HepG2 (cell line): Measurements from ENCODE around the gene M1AP. TPM values are rescaled to one million over a fixed set of nuclear protein-coding genes. Genes with fewer than 3 reads are reported as not detected.

Experiments
- ATAC-seq: fragments of 200-7000 bp; cut with Tn5 transposase; 3 replicates; pipeline ENCODE4 v1.9.1; 2020; ENCODE audit warnings: mild to moderate bottlenecking, moderate library complexity
- BruUV-seq: library from RNA; stranded (reverse); fragments of 400-500 nt; replicated peaks from 2 replicates; lab custom pipeline; 2021; lab: Mats Ljungman, UMichigan
- CTCF ChIA-PET: fragments of 300-600 bp; formaldehyde crosslinking; extraction: SDS; loops from one replicate; lab custom pipeline; 2021; ENCODE audit warnings: low total read pairs, inconsistent platforms, low intra/inter-chr PET ratio; lab: Yijun Ruan, JAX
- POLR2A ChIA-PET: fragments of 350-600 bp; sonication (Branson Sonifier 250); formaldehyde crosslinking; loops from one replicate; lab custom pipeline; 2020; ENCODE audit warnings: antibody characterized with exemption, inconsistent platforms; lab: Yijun Ruan, JAX
- DNase-seq: peaks from one replicate; pipeline ENCODE4 v3.0.0-alpha.2; 2015; ENCODE audit warnings: low spot score
- FAIRE-seq: peaks from 3 replicates; lab custom pipeline; 2011; peaks lifted over from hg19 to GRCh38; lab: Jason Lieb, UNC
- H2AFZ ChIP-seq: one replicate; pipeline ENCODE4 v1.6.1; 2011; ENCODE audit warnings: low read length, inconsistent platforms
- H3K27ac ChIP-seq: fragments of 300-600 bp; 3 replicates; pipeline ENCODE4 v1.8.0; 2011; ENCODE audit warnings: mixed run types, mild to moderate bottlenecking, mixed read lengths, low read length, inconsistent platforms; ENCODE audit not compliant: insufficient read depth; ENCODE audit errors: extremely low read length
- H3K27me3 ChIP-seq, 2 experiments: fragments of 200-600 bp in 1 of 2; 2 replicates in 1 of 2; 3 replicates in 1 of 2; pipeline versions ENCODE4 v1.6.0 to v1.8.0; 2011; ENCODE audit warnings: low read length in 2 of 2, mild to moderate bottlenecking in 2 of 2, moderate library complexity in 2 of 2, inconsistent platforms in 1 of 2; ENCODE audit not compliant: insufficient read depth in 2 of 2, control insufficient read depth in 1 of 2
- H3K36me3 ChIP-seq, 2 experiments: fragments of 200-600 bp in 1 of 2; replicated peaks in 1 of 2; 2 replicates in 1 of 2; 3 replicates in 1 of 2; pipeline versions ENCODE4 v1.5.1 to v1.8.0; 2011; ENCODE audit warnings: low read length in 2 of 2, inconsistent platforms in 1 of 2; ENCODE audit not compliant: insufficient read depth in 2 of 2, control insufficient read depth in 1 of 2
- H3K4me1 ChIP-seq: 2 replicates; pipeline ENCODE4 v1.5.1; 2012; ENCODE audit warnings: low read length, inconsistent platforms; ENCODE audit not compliant: insufficient read depth
- H3K4me2 ChIP-seq: 2 replicates; pipeline ENCODE4 v1.6.0; 2011; ENCODE audit warnings: low read depth, low read length, inconsistent platforms
- H3K4me3 ChIP-seq, 3 experiments: fragments of 200-600 bp in 1 of 3; sonication (generic), shearing (Covaris generic) in 1 of 3; replicated peaks in 1 of 3; 2 replicates each; pipeline ENCODE4 v1.5.1; 2011 to 2016; ENCODE audit warnings: low read length in 3 of 3, inconsistent platforms in 2 of 3, low read depth in 2 of 3, mild to moderate bottlenecking in 2 of 3, control low read depth in 1 of 3, mixed read lengths in 1 of 3; ENCODE audit not compliant: insufficient read depth in 1 of 3
- H3K79me2 ChIP-seq: one replicate; pipeline ENCODE4 v1.6.1; 2011; ENCODE audit warnings: low read length, inconsistent platforms; ENCODE audit not compliant: insufficient read depth
- H3K9ac ChIP-seq: 2 replicates; pipeline ENCODE4 v1.6.0; 2011; ENCODE audit warnings: mild to moderate bottlenecking, low read depth, low read length, inconsistent platforms; ENCODE audit not compliant: insufficient read depth
- H3K9me3 ChIP-seq: 2 replicates; pipeline ENCODE4 v1.5.1; 2012; ENCODE audit warnings: mild to moderate bottlenecking, low read length
- H4K20me1 ChIP-seq: 2 replicates; pipeline ENCODE4 v1.6.0; 2011; ENCODE audit warnings: inconsistent platforms, mild to moderate bottlenecking, low read length, moderate library complexity; ENCODE audit not compliant: insufficient read depth
- FOXP1 ChIP-seq, 2 experiments: fragments of 450-650 bp in 1 of 2; IDR thresholded peaks; 2 replicates each; pipeline ENCODE4 v1.6.1; 2017 to 2018; ENCODE audit warnings: antibody characterized with exemption in 1 of 2
- GPN1 ChIP-seq: sonication (generic); formaldehyde crosslinking; IDR thresholded peaks from 2 replicates; pipeline ENCODE4 v1.5.1; 2020; ENCODE audit warnings: missing genetic modification reagents, borderline replicate concordance
- JUND ChIP-seq: sonication (generic); formaldehyde crosslinking; IDR thresholded peaks from 2 replicates; pipeline ENCODE4 v1.8.0; 2022; ENCODE audit warnings: mild to moderate bottlenecking, missing genetic modification reagents
- KAT2B ChIP-seq: fragments of 150-350 bp; IDR thresholded peaks from 2 replicates; pipeline ENCODE4 v1.6.1; 2014; ENCODE audit warnings: low read depth, low read length, borderline replicate concordance
- PREB ChIP-seq: sonication (generic); formaldehyde crosslinking; IDR thresholded peaks from 2 replicates; pipeline ENCODE4 v1.4.0; 2020; ENCODE audit warnings: missing genetic modification reagents
- RXRB ChIP-seq: IDR thresholded peaks from 2 replicates; pipeline ENCODE4 v1.6.1; 2016; ENCODE audit warnings: borderline replicate concordance, missing genetic modification reagents, missing compliant biosample characterization
- ZBTB3 ChIP-seq: sonication (generic); formaldehyde crosslinking; IDR thresholded peaks from 2 replicates; pipeline ENCODE4 v1.4.0; 2020; ENCODE audit warnings: low read depth, mild to moderate bottlenecking, moderate library complexity, missing genetic modification reagents, borderline replicate concordance
- ZC3H4 ChIP-seq: sonication (generic); formaldehyde crosslinking; IDR thresholded peaks from 2 replicates; pipeline ENCODE4 v1.4.0; 2020; ENCODE audit warnings: missing genetic modification reagents, borderline replicate concordance
- ZFP82 ChIP-seq: sonication (generic); formaldehyde crosslinking; IDR thresholded peaks from 2 replicates; pipeline ENCODE4 v1.5.1; 2020; ENCODE audit warnings: mild to moderate bottlenecking, missing genetic modification reagents, borderline replicate concordance
- ZFP90 ChIP-seq: sonication (generic); formaldehyde crosslinking; IDR thresholded peaks from 2 replicates; pipeline ENCODE4 v1.8.0; 2022; ENCODE audit warnings: missing genetic modification reagents, mild to moderate bottlenecking, inconsistent platforms, borderline replicate concordance
- ZNF180 ChIP-seq: sonication (generic); formaldehyde crosslinking; IDR thresholded peaks from 2 replicates; pipeline ENCODE4 v1.4.0; 2020; ENCODE audit warnings: low read depth, missing genetic modification reagents, borderline replicate concordance
- ZNF230 ChIP-seq: sonication (generic); formaldehyde crosslinking; IDR thresholded peaks from 2 replicates; pipeline ENCODE4 v1.4.0; 2020; ENCODE audit warnings: mild to moderate bottlenecking, missing genetic modification reagents
- ZNF343 ChIP-seq: sonication (generic); formaldehyde crosslinking; IDR thresholded peaks from 2 replicates; pipeline ENCODE4 v1.4.0; 2020; ENCODE audit warnings: mild to moderate bottlenecking, missing genetic modification reagents
- WGBS: methylation state at CpG from one replicate; pipeline ENCODE4 v1.1.6; 2017; ENCODE audit warnings: low lambda C conversion rate; 5-methylcytosine and 5-hydroxymethylcytosine counted together
- in situ Hi-C: cut with HindIII; loops from 2 replicates; pipeline ENCODE4 v1.10.0; 2017; ENCODE audit warnings: low pct_unique_long_range_greater_than_20kb; ENCODE audit not compliant: extremely low pct_ligation_motif_present
- intact Hi-C: fragments of 100-400 bp; cut with micrococcal nuclease; formaldehyde crosslinking; loops from one replicate; pipeline ENCODE4 v1.10.0; 2022; ENCODE audit not compliant: unreplicated experiment
- polyA plus RNA-seq, 8 experiments: library from polyadenylated mRNA; depleted of rRNA in 3 of 8; stranded (reverse) in 7 of 8; unstranded in 1 of 8; fragments of >200 nt; fragmentation: Illumina TruSeq in 4 of 8; extraction: Trizol in 4 of 8; gene quantifications; 2 replicates each; pipeline versions ENCODE4 v1.2.1 to v1.2.3, GENCODE V29; 2011 to 2016; ENCODE audit warnings: low read depth in 4 of 8, missing spikeins in 1 of 8, mixed read lengths in 1 of 8; ENCODE audit not compliant: insufficient read depth in 1 of 8
- total RNA-seq, 5 experiments: library from RNA; depleted of rRNA; stranded (reverse); fragments of >200 nt; fragmentation: Illumina TruSeq; extraction: Trizol; gene quantifications; 2 replicates each; pipeline ENCODE4 v1.2.3, GENCODE V29; 2016; ENCODE audit warnings: low read depth in 1 of 5
- TF ChIP-seq, protein P1 (sequence below): sonication (generic); formaldehyde crosslinking; IDR thresholded peaks from 2 replicates; pipeline ENCODE4 v1.4.0; 2020; ENCODE audit warnings: missing genetic modification reagents
- TF ChIP-seq, protein P2 (sequence below): sonication (generic); formaldehyde crosslinking; IDR thresholded peaks from 2 replicates; pipeline ENCODE4 v1.4.0; 2020; ENCODE audit warnings: missing genetic modification reagents

Gene M1AP
- total and polyA plus RNA-seq, 2 of the 13 experiments (the other 11 are each of a cell fraction or from before 2014, with no cell fraction given) = not detected

GRCh38 chr2:74525717-74526648 is 122.1 kb downstream of the M1AP start, which contains the start of gene DQX1:
TSS of gene DQX1 (minus strand) at chr2:74526231. CDS start at chr2:74525729, 502 bp downstream.
- ChIA-PET POLR2A (interaction anchor here (0.6 to 5.4 kb wide), 20 partner anchors 8 to 406 kb away, joined by 3 to 135 read pairs (median 6); partner anchors contain the start of genes CCDC142, INO80B, LBX2 and MRPL53), CTCF (no interaction called here)
- 29% methylated on average over 11 of the region's 11 CpGs for WGBS
- Histone ChIP-seq H2AFZ (peak within 1 kb of the TSS; percentile 20), H3K4me1 (peaks cover 57% of the 10 kb centered on the region), H3K27me3 (no peaks in the 10 kb centered on the region; a peak in 1 of 5 replicates), H3K79me2 (peaks cover 50% of the 10 kb centered on the region), H3K9me3 (no peaks in the 10 kb centered on the region), H3K4me3 (peak within 1 kb of the TSS; percentile 45 to 76 (median 62)), H3K36me3 (peaks cover 19 to 38% of the 10 kb centered on the region in 2 experiments), H3K4me2 (peak within 1 kb of the TSS; percentile 100), H4K20me1 (no peaks in the 10 kb centered on the region), H3K9ac (peak within 1 kb of the TSS; percentile 83), H3K27ac (peak within 1 kb of the TSS; percentile 89)
- peak; percentile 99 for DNase-seq
- BruUV-seq = TSS peak; percentile 39
- intact Hi-C loops (no loop called here), in situ Hi-C loops (no loop called here)
- peak; percentile 99 for FAIRE-seq
- peak; percentile 74 for ATAC-seq
- TF ChIP-seq FOXP1 (IDR thresholded peaks at IDR 0.05) (no peak), FOXP1 (CRISPR knock-in tag; IDR thresholded peaks at IDR 0.05) (0 out of 2 replicates have a peak, but pooled peaks have one; percentile 13), ZC3H4 (CRISPR knock-in tag) (peak; percentile 45; the same call in 1 of the 2 replicates), ZNF230 (CRISPR knock-in tag) (peak; percentile 78; the same call in 1 of the 2 replicates), PREB (CRISPR knock-in tag) (no peak), ZFP90 (CRISPR knock-in tag) (no peak), ZNF343 (CRISPR knock-in tag) (0 out of 2 replicates have a peak, but pooled peaks have one; percentile 27), ZFP82 (CRISPR knock-in tag) (no peak), RXRB (peak; percentile 78; the same call in 1 of the 2 replicates), JUND (no peak), ZNF180 (CRISPR knock-in tag) (no peak), KAT2B (no peak), GPN1 (CRISPR knock-in tag) (no peak), ZBTB3 (0 out of 2 replicates have a peak, but pooled peaks have one; percentile 29)
- TF ChIP-seq, protein P1, sequence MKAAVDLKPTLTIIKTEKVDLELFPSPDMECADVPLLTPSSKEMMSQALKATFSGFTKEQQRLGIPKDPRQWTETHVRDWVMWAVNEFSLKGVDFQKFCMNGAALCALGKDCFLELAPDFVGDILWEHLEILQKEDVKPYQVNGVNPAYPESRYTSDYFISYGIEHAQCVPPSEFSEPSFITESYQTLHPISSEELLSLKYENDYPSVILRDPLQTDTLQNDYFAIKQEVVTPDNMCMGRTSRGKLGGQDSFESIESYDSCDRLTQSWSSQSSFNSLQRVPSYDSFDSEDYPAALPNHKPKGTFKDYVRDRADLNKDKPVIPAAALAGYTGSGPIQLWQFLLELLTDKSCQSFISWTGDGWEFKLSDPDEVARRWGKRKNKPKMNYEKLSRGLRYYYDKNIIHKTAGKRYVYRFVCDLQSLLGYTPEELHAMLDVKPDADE (CRISPR knock-in tag) = no peak
- TF ChIP-seq, protein P2, sequence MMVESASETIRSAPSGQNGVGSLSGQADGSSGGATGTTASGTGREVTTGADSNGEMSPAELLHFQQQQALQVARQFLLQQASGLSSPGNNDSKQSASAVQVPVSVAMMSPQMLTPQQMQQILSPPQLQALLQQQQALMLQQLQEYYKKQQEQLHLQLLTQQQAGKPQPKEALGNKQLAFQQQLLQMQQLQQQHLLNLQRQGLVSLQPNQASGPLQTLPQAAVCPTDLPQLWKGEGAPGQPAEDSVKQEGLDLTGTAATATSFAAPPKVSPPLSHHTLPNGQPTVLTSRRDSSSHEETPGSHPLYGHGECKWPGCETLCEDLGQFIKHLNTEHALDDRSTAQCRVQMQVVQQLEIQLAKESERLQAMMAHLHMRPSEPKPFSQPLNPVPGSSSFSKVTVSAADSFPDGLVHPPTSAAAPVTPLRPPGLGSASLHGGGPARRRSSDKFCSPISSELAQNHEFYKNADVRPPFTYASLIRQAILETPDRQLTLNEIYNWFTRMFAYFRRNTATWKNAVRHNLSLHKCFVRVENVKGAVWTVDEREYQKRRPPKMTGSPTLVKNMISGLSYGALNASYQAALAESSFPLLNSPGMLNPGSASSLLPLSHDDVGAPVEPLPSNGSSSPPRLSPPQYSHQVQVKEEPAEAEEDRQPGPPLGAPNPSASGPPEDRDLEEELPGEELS (CRISPR knock-in tag) = peak; percentile 36; the same call in 1 of the 2 replicates
